Measurements from ENCODE around the gene CRTC2.

GRCh38 chr1:153940756-153941155 is 17.7 kb downstream of the CRTC2 start:
- no peak for TF ChIP-seq POLR2A (IDR thresholded peaks at IDR 0.05)
- TF ChIP-seq CTCF (IDR thresholded peaks at IDR 0.05): no peak

Measured in adrenal gland (tissue), 5 donors.